ENCODE measurements around the gene ZNF365.
"Not testable (repeated sequence)": the region's sequence is repeated elsewhere in the genome, so short reads cannot be mapped to it uniquely, and the experiment has no call there.

Gene ZNF365, protein sequence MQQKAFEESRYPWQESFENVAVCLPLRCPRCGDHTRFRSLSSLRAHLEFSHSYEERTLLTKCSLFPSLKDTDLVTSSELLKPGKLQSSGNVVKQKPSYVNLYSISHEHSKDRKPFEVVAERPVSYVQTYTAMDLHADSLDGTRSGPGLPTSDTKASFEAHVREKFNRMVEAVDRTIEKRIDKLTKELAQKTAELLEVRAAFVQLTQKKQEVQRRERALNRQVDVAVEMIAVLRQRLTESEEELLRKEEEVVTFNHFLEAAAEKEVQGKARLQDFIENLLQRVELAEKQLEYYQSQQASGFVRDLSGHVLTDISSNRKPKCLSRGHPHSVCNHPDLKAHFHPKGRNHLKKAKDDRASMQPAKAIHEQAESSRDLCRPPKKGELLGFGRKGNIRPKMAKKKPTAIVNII

DNA sequence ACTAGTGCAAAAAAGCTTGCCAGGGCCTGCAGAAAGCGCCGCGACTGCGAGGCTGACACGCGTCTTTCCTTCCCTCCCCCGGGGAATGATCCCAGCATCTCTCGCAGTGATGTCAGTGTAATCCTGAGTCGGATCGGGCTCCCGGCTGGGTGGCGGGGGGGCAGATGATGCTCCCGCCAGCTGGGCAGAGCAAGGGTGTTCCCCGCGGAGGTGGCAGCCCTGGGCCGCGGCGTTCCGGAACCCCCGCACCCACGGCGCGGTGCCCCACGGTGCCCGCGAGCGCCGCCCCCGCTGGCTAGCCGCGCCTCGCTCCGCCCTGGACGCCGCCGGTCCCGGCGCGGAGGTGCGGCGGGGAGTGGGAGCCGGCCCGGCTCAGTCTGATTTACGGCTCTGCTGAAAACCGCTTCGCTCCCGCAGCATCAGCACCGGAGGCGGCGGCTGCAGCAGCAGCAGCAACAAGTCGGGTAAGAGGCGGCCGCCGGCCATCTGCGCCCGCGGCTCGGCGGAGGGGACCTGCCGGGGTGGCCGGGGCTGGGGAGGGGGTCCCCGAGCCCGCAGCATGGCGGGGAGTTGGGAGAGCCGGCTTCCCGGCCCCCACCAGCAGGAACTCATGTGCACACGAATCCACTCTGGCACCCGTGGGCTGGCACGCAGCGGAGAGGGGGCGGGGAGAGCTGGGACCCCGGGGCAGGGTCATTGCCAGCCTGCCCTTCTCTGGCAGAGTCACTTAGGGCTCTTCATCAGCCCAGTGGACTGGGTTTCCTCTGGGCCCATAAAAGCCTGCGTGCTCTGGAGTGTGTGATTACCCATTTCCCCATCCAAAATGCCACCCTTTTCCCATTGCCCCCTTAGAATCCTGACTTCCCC is at the start of gene ZNF365:
Gene ZNF365, plus strand, starts transcription at position 375 of the 867 bp plus-strand sequence. CDS start 1,825 bp downstream, outside the sequence.
- in situ Hi-C loops (cut with HindIII; ENCODE audit: low pct_ligation_motif_present, low pct_unique_long_range_greater_than_20kb, low sequenced_read_pairs): no loop called here
- peak; percentile 47 for DNase-seq

DNA sequence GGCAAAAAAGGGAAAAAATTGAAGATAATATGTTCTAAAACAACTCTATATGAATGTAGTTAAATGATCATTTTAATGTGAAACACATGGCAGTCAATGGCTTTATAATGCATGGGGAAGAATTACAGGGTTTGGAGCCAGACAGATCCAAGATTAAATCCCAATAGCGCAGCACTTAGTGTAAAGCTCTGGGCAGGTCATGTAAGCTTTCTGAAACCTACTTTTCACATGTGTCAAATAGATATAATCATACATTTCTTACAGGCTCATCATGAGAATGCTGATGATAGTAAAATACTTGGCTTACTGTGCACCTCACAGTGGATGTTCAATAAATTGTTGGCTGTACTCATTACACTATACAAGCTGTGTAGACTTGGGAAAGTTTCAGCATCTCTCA is 48.0 kb upstream of the ZNF365 start:
- in situ Hi-C loops (cut with HindIII; ENCODE audit: low pct_ligation_motif_present, low pct_unique_long_range_greater_than_20kb, low sequenced_read_pairs): no loop called here
- DNase-seq: no peak

DNA sequence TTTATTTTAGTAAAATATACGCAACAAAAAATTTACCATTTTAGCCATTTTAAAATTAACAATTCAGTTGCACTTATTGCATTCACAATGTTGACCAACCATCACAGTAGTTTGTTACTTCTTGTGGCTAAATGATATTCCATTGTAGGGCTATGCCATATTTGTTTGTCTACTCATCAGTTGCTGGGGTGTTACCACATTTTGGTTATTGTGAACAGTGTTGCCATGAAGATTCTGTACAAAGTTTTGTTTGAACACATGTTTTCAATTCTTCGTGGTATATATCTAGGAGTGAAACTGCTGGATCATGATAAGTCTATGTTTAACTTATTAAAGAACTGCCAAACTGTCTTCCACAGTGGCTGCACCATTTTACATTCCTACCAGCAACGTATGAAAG is 46.3 kb upstream of the ZNF365 start:
- no peak for DNase-seq
- in situ Hi-C loops (cut with HindIII; ENCODE audit: low pct_ligation_motif_present, low pct_unique_long_range_greater_than_20kb, low sequenced_read_pairs): no loop called here

DNA sequence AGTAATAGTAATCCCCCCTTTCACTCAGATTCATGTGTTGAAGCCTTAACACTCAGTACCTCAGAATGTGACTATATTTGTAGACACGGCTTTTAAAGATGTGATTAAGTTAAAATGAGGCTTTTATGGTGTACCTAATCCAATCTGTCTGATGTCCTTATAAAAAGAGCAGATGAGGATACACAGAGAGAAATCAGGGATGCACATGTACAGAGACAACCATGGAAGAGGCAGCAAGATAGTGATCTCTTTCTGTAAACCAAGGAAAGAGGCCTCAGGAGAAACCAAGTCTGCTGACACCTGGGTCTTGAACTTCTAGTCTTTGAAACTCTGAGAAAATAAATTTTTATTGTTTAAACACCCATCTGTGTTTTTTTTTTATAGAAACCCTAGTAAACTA is 44.0 kb upstream of the ZNF365 start:
- no peak for DNase-seq
- in situ Hi-C loops (cut with HindIII; ENCODE audit: low pct_ligation_motif_present, low pct_unique_long_range_greater_than_20kb, low sequenced_read_pairs): no loop called here

DNA sequence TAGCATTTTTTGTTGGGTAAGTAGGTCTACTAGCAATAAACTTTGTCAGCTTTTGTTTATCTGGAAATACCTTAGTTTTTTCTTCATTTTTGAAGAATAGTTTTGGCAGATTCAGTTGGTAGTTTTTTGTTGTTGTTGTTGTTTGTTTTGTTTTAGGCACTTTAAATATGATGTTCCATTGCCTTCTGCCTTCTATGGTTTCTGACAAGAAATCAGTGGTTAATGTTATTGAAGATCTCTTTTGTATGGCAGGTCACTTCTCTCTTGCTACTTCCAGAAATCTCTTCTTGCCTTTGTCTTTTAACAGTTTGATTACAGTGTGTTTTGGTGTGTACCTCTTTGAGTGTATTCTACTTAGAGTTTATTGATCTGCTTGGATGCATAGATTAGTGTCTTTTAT is 41.8 kb upstream of the ZNF365 start:
- in situ Hi-C loops (cut with HindIII; ENCODE audit: low pct_ligation_motif_present, low pct_unique_long_range_greater_than_20kb, low sequenced_read_pairs): no loop called here
- DNase-seq: no peak

DNA sequence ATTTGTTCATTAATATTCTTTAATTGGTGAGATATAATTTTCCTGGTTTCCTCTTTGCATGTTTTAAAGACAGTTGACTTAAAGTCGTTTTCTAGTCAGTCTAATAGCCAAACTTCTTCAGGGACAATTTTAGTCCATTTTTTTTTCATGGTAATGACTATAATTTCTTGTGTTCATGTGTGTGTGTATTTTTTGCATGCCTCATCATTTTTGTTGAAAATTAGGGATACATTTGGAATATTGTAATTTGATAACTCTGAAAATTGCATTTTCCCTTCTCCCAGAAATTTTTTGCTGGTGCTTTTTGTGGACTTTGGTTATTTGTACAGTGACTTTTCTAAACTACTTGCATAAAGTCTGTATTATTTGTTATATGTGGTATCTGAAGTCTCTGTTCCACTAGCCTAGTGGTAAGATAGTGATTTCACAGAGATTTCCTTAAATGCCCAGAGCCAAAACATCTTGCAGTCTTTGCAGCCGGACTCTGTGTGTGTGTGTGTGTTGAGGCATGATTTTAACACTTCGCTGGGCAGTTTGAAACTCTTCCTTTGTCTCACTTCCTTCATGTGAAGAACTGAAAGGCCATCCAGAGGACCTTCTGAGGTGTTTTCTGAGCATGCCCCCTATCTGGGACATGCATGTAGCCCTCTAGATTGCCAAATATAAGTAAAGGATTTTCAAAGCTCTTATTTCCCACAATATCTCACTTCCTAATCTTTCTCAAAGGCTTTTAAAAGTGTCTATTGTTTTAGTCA is 40.9 kb upstream of the ZNF365 start:
- in situ Hi-C loops (cut with HindIII; ENCODE audit: low pct_ligation_motif_present, low pct_unique_long_range_greater_than_20kb, low sequenced_read_pairs): no loop called here
- no peak for DNase-seq

DNA sequence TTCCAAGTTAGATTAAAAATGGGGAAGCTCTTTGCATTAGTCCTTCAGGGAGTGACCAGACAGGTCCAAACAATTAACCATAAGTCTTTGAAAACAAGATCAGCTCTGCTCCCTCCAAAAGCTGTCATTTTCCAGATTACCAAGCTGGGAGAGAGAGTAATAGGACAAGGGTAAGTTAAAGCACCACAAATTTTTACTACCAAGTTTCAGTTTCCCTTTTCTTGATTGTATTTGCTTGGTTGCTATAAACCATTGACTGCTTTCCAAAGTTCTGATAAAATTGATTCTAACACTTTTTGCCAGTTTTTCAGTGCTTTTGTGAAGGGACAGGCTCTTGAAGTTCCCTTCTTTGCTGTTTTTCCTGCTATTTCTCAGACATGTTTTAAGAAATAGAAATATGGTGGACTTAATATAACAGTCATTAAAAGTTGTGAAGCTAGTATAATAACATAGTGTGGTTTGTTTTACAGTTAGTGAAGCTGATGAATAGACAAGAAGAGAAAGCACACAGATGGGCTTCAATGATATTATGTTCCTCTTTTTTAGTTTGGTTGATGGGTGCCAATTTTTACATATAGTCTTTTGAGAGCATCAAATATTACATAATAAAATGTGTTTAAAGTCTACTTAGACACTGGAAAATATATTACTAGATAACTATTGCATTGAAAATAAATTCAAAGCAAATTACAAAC is 40.0 kb upstream of the ZNF365 start:
- no peak for DNase-seq
- in situ Hi-C loops (cut with HindIII; ENCODE audit: low pct_ligation_motif_present, low pct_unique_long_range_greater_than_20kb, low sequenced_read_pairs): no loop called here

DNA sequence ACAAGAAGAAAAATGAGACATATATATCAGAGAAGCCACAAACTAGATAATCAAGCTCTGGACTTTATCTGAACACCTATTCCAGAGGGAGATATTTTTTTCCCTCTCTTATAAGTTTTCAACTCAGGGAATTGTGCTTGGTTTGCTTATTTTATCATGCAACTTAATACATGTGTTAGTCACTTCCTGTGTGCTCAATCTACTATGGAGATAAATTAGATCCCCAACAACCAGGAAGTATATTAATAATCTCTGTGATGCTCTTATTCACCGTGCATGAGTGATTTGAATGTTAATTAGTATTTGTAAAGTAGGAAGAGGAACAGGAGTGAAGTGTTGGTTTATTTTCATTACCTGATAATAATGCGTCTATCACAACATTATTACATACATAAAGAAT is 38.8 kb upstream of the ZNF365 start:
- in situ Hi-C loops (cut with HindIII; ENCODE audit: low pct_ligation_motif_present, low pct_unique_long_range_greater_than_20kb, low sequenced_read_pairs): no loop called here

DNA sequence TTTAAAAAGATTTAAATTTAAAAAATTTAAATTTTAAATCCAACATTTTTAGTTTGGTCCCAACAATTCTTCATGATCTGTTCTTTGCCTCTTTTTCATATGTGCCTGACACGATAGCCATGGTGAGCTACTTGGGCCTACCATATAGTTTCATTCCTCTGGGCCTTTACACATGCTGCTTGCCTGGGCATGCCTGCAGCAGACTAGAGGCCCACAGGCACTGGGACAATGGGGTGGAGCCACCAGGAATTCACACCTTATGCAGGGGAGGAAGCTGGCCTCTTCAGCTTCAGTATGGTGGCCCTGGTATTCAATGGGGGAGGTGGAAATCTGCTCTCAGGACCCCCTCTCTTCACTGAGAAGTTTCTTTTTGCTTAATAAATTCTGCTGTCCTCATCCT is 37.8 kb upstream of the ZNF365 start:
- in situ Hi-C loops (cut with HindIII; ENCODE audit: low pct_ligation_motif_present, low pct_unique_long_range_greater_than_20kb, low sequenced_read_pairs): no loop called here

More for the DNA sequence above, 38.8 kb upstream of the ZNF365 start:
- DNase-seq: no peak

DNA sequence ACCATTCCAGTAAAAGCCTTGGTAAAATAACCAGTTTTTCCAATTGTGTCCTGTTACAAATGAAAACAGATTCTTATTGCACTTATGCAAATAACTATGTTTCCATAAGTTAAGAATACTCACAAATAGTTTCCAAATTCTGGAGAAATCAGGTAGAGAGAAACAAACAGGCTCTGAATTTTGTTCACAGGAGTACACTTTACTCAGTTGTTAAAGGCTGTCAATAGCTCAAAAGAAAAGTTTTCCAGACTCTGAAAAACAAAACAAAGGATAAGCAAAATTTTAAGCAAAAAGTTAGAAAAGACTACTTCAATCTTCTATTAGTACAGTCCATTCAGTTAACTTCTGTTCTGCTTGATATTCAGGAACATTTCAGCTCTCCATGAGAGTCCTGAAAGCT is 32.8 kb upstream of the ZNF365 start:
- in situ Hi-C loops (cut with HindIII; ENCODE audit: low pct_ligation_motif_present, low pct_unique_long_range_greater_than_20kb, low sequenced_read_pairs): no loop called here
- no peak for DNase-seq

More for the DNA sequence above, 37.8 kb upstream of the ZNF365 start:
- no peak for DNase-seq

DNA sequence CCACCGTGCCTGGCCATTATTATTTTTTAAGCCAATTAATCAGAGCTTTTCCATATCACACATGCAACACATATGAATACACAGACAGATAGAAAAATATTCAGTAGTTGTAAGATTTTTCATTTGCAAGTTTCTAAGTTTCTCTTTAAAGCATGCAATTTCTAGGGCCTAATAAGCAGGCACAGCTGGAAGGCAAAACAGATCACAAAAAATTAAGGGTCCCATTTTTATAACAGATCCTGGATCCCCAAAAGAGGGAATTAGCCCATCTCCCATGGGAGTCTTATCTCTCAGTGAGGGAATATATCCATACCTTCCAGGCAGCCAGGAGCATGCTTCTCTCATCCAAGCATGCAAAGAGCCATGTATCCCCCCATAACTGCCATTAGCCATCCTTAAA is 31.2 kb upstream of the ZNF365 start:
- in situ Hi-C loops (cut with HindIII; ENCODE audit: low pct_ligation_motif_present, low pct_unique_long_range_greater_than_20kb, low sequenced_read_pairs): no loop called here
- no peak for DNase-seq

DNA sequence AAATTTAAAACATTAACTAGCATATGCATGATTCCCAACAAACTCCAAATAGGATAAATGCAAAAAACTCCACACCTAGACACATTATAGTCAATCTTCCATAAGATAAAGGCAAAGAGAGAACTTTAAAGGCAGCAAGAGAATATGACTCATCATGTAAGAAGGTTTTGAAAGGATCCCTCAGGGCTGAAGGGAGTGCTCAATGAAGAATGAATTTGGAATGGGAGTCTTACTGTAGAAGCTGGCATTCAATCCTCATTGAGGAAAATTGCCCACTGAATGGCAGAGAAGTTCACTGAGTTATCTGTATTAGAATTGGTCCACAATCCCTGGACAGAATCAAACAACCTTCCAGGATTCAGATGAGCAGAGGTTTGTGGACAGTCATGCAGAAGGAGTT is 26.1 kb upstream of the ZNF365 start:
- in situ Hi-C loops (cut with HindIII; ENCODE audit: low pct_ligation_motif_present, low pct_unique_long_range_greater_than_20kb, low sequenced_read_pairs): no loop called here
- DNase-seq: no peak

DNA sequence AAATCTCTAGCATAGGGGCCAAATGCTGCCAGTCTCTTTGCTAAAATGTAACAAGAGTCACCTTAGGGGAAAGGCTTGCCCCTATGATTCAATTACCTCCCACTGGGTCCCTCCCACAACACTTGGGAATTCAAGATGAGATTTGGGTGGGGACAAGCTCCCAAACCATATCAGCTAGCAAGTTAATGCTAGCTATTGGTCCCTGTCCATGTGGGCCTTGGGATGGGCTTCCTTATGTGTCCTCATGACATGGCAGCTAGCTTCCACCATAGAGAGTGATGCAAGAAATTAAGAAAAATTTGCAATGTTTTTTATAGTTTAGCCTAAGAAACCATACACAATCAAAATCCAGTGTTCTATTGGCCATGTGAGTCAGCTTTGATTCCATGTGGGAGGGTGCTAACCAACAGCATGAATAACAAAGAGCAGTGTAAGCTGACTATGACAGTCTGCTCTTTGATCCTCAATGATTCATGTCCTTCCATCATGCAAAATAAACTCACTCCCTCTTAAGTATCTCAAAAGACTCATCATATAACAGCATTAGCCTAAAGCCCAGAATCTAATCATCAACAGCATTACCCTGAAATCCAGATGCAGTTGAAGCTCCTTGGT is 21.7 kb upstream of the ZNF365 start:
- in situ Hi-C loops (cut with HindIII; ENCODE audit: low pct_ligation_motif_present, low pct_unique_long_range_greater_than_20kb, low sequenced_read_pairs): no loop called here
- no peak for DNase-seq

DNA sequence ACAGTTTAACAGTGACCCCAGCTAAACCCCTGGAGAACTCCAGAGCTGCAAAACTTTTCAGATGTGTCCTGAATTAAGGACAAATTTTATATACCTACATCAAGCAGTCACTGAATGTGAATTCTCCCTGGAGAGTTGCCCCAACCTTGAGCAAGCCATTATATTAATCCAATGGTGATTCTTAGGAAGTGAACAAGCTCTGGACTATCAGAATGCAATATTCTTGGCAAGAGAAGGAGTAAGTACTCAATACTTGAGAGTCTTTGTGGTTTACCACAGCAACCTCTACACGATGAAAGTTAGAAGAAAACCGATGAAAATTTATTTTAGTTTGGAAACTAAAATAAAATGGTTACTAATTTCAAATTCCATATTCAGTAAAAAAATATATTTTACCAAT is 19.3 kb upstream of the ZNF365 start:
- in situ Hi-C loops (cut with HindIII; ENCODE audit: low pct_ligation_motif_present, low pct_unique_long_range_greater_than_20kb, low sequenced_read_pairs): no loop called here

DNA sequence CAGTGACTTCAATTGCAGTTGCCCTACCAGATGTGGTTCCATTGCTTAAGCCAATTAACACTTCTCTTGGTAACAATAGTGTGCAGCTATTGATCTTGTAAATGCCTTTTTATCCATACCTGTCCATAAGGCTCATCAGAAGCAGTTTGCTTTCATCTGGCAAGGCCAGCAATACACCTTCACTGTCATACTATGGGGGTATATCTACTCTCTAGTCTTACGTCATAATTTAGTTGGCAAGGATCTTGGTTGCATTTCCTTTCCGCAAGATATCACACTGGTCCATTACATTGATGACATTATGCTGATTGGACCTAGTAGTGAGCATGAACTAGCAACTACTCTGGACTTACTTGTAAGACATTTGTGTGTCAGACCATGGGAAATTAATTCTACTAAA is 17.7 kb upstream of the ZNF365 start:
- in situ Hi-C loops (cut with HindIII; ENCODE audit: low pct_ligation_motif_present, low pct_unique_long_range_greater_than_20kb, low sequenced_read_pairs): no loop called here
- no peak for DNase-seq

More for the DNA sequence above, 19.3 kb upstream of the ZNF365 start:
- DNase-seq: no peak

DNA sequence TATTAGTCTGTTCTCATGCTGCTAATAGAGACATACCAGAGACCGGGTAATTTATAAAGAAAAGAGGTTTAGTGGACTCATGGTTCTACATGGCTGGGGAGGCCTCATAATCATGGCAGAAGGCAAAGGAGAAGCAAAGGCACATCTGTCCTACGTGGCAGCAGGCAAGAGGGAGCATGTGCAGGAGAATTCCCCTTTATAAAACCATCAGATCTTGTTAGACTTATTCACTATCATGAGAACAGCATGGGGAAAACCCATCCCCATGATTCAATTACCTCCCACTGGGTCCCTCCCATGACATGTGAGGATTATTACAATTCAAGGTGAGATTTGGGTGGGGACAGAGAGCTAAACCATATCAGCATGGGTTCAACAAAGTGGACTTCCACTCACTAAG is 16.0 kb upstream of the ZNF365 start:
- DNase-seq; in situ Hi-C loops (cut with HindIII; ENCODE audit: low pct_ligation_motif_present, low pct_unique_long_range_greater_than_20kb, low sequenced_read_pairs): not testable (repeated sequence)

DNA sequence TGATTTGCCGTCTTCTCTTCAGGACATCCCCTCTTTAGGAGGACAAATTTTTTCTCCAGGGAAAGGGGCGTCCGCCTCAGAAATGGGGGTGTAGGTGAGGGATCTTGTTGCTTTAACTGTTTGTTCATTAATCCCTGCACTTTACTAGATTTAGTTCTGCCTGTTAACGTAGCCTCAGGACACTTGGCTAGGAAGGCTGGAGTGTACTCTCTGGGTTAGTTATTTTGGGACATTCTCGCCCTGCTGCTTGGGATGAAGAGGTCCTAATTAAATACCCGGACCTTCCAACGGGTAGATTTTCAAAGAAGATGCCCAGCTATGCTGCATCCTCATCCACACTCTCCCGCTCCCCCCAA is 552 bp upstream of the ZNF365 start:
- in situ Hi-C loops (cut with HindIII; ENCODE audit: low pct_ligation_motif_present, low pct_unique_long_range_greater_than_20kb, low sequenced_read_pairs): no loop called here
- no peak for DNase-seq

All from ACHN (cell line).